Measurements from ENCODE around the gene ZSWIM1.

- TF ChIP-seq, protein P1, sequence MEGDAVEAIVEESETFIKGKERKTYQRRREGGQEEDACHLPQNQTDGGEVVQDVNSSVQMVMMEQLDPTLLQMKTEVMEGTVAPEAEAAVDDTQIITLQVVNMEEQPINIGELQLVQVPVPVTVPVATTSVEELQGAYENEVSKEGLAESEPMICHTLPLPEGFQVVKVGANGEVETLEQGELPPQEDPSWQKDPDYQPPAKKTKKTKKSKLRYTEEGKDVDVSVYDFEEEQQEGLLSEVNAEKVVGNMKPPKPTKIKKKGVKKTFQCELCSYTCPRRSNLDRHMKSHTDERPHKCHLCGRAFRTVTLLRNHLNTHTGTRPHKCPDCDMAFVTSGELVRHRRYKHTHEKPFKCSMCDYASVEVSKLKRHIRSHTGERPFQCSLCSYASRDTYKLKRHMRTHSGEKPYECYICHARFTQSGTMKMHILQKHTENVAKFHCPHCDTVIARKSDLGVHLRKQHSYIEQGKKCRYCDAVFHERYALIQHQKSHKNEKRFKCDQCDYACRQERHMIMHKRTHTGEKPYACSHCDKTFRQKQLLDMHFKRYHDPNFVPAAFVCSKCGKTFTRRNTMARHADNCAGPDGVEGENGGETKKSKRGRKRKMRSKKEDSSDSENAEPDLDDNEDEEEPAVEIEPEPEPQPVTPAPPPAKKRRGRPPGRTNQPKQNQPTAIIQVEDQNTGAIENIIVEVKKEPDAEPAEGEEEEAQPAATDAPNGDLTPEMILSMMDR (IDR thresholded peaks at IDR 0.05): no peak
- TF ChIP-seq POLR2A (IDR thresholded peaks at IDR 0.05): no peak
These were observed 2.1 kb downstream of the ZSWIM1 start for GRCh38 chr20:45883100-45883469.

Data from testis (tissue), 2 donors.